Transverse colon (tissue), 4 donors: Measurements from ENCODE around the gene NEDD4L. TPM values are rescaled to one million over a fixed set of nuclear protein-coding genes. Genes with fewer than 3 reads are reported as not detected.

Experiments used
- DNase-seq: peaks from one replicate; pipeline ENCODE4 v3.0.0-alpha.2; 2019
- H3K27ac ChIP-seq, 4 donors: fragments of 200-600 bp; sonication (generic); 2 replicates each; pipeline ENCODE4 v1.5.1; 2016 to 2018; ENCODE audit warnings: inconsistent platforms in 4 of 4
- H3K27me3 ChIP-seq: fragments of 200-600 bp; sonication (generic); 2 replicates; pipeline ENCODE4 v1.5.1; 2017; ENCODE audit warnings: inconsistent platforms
- H3K36me3 ChIP-seq, 4 donors: fragments of 200-600 bp; sonication (generic); 2 replicates each; pipeline ENCODE4 v1.5.1; 2017 to 2019; ENCODE audit warnings: inconsistent platforms in 4 of 4
- H3K4me1 ChIP-seq, 4 donors: fragments of 200-600 bp; sonication (generic); 2 replicates each; pipeline ENCODE4 v1.5.1; 2017 to 2020; ENCODE audit warnings: inconsistent platforms in 4 of 4
- H3K4me3 ChIP-seq, 4 donors: fragments of 200-600 bp; sonication (generic); 1 replicate in 1 of 4; 2 replicates in 3 of 4; pipeline versions ENCODE4 v1.5.1 to v1.6.1; 2017 to 2019; ENCODE audit warnings: inconsistent platforms in 4 of 4
- H3K9me3 ChIP-seq, 2 donors: fragments of 200-600 bp; sonication (generic); 2 replicates each; pipeline ENCODE4 v1.5.1; 2017 to 2019; ENCODE audit warnings: inconsistent platforms in 2 of 2
- EP300 ChIP-seq: sonication (generic); formaldehyde crosslinking; IDR thresholded peaks from one replicate; pipeline ENCODE4 v1.6.1; 2017; ENCODE audit warnings: antibody characterized with exemption, low read depth
- POLR2A ChIP-seq: fragments of 450-650 bp; IDR thresholded peaks from one replicate; pipeline ENCODE4 v1.6.1; 2016; ENCODE audit warnings: antibody characterized with exemption, mild to moderate bottlenecking, moderate library complexity
- POLR2AphosphoS5 ChIP-seq, 3 donors: sonication (generic); formaldehyde crosslinking; IDR thresholded peaks; one replicate each; pipeline ENCODE4 v1.6.1; 2016; ENCODE audit warnings: antibody characterized with exemption in 3 of 3
- WGBS, 2 donors: methylation state at CpG; one replicate each; pipeline ENCODE4 v1.1.5; 2018; ENCODE audit warnings: low coverage in 1 of 2; 5-methylcytosine and 5-hydroxymethylcytosine counted together
- in situ Hi-C, 4 donors: fragments of 200-750 bp; cut with MboI; loops; one replicate each; pipeline versions ENCODE4 v1.15.0 to v1.15.1; 2017; ENCODE audit warnings: low sequenced_read_pairs in 3 of 4, low pct_ligation_motif_present in 1 of 4, low pct_unique_long_range_greater_than_20kb in 1 of 4
- intact Hi-C: fragments of 100-400 bp; cut with DNase I; formaldehyde crosslinking; loops from one replicate; pipeline ENCODE4 v1.15.1; 2023; ENCODE audit warnings: low total_unique reads
- total RNA-seq, 4 donors: library from RNA; depleted of rRNA; stranded (reverse); fragments of >200 nt; gene quantifications; one replicate each; pipeline ENCODE4 v1.1.0, GENCODE V29; 2016
- TF ChIP-seq, protein P1 (sequence below), 5 experiments: fragments of 200-600 bp in 3 of 5; fragments of 450-650 bp in 2 of 5; sonication (generic) in 3 of 5; IDR thresholded peaks; 1 replicate in 2 of 5; 2 replicates in 3 of 5; pipeline ENCODE4 v1.5.1; 2016 to 2017; ENCODE audit warnings: antibody characterized with exemption in 5 of 5, inconsistent platforms in 3 of 5, mild to moderate bottlenecking in 2 of 5, moderate library complexity in 1 of 5

Gene NEDD4L
- total RNA-seq, 4 donors from 2014 or later, result 217 to 773 (median 305) TPM

DNA sequence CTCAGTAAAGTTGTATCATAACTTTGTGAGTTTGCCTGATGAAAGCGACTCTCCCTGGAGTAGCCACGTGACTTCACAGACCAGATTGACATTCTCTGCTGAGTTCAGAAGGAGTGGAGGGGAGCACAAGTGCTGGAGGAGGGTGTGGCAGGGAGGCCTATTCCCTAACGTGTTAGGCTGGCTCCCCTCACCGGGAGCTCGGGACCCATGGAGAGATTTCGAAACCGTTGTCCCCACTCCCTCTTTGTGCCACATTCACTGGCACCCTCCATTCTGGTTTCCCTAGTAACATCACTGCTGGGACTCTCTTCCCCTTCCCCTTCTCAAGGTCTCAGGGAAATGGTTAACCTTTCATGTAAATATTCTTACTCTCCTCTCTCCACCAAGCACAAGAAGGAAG, 304.9 kb downstream of the NEDD4L start:
- Histone ChIP-seq H3K27ac (no peak overlapping the region), H3K9me3 (no peaks in the 10 kb centered on the region), H3K4me1 (no peaks in the 10 kb centered on the region), H3K36me3 (peaks cover 0 to 46% (median 1%) of the 10 kb centered on the region in 4 donors), H3K27me3 (no peaks in the 10 kb centered on the region), H3K4me3 (no peak overlapping the region)
- in situ Hi-C loops (no loop called here), intact Hi-C loops (loop anchor here (2.0 kb wide), 1 partner anchor 50 kb away; no protein-coding TSS in a partner anchor)
- TF ChIP-seq EP300 (no peak), POLR2AphosphoS5 (IDR thresholded peaks at IDR 0.05) (no peak), POLR2A (no peak)
- TF ChIP-seq, protein P1, sequence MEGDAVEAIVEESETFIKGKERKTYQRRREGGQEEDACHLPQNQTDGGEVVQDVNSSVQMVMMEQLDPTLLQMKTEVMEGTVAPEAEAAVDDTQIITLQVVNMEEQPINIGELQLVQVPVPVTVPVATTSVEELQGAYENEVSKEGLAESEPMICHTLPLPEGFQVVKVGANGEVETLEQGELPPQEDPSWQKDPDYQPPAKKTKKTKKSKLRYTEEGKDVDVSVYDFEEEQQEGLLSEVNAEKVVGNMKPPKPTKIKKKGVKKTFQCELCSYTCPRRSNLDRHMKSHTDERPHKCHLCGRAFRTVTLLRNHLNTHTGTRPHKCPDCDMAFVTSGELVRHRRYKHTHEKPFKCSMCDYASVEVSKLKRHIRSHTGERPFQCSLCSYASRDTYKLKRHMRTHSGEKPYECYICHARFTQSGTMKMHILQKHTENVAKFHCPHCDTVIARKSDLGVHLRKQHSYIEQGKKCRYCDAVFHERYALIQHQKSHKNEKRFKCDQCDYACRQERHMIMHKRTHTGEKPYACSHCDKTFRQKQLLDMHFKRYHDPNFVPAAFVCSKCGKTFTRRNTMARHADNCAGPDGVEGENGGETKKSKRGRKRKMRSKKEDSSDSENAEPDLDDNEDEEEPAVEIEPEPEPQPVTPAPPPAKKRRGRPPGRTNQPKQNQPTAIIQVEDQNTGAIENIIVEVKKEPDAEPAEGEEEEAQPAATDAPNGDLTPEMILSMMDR (IDR thresholded peaks at IDR 0.05), result no peak
- 82% methylated on average over 4 to 7 of the region's 7 CpGs for WGBS, 2 donors
- no peak for DNase-seq

DNA sequence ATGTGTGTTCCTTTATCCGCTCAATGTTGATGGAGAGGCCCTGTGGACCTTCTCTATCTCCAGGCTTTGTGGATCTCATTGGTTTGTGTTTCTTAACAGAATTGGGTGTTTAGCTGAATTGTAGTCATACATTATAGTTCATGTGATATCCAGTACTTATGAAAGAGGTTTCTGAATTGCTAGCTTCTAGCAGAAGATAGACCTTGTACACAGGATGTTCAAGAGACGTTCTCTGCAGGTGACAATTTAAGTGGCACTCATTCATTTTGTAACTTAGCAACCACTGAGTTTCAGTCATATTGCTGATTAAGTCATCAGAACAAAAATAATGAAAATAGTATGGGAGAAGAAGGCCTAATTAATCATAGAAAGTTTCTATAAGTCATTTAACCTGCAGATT, 305.6 kb downstream of the NEDD4L start:
- peaks cover 0 to 46% (median 1%) of the 10 kb centered on the region in 4 donors for H3K36me3 ChIP-seq
- intact Hi-C loops, result loop anchor here (2.0 to 10.0 kb wide), 2 partner anchors 51 to 305 kb away; partner anchors contain the start of gene NEDD4L
- no peaks in the 10 kb centered on the region for H3K27me3 ChIP-seq
- no peak for DNase-seq
- H3K4me3 ChIP-seq, result no peak overlapping the region
- no peak for TF ChIP-seq EP300
- TF ChIP-seq POLR2AphosphoS5 (IDR thresholded peaks at IDR 0.05), result no peak
- TF ChIP-seq, protein P1 (IDR thresholded peaks at IDR 0.05), result no peak
- no peak for TF ChIP-seq POLR2A
- H3K4me1 ChIP-seq, result no peaks in the 10 kb centered on the region
- 90 to 92% methylated on average over 2 of the region's 2 CpGs for WGBS, 2 donors
- H3K27ac ChIP-seq, result no peak overlapping the region
- in situ Hi-C loops, result no loop called here
- no peaks in the 10 kb centered on the region for H3K9me3 ChIP-seq

DNA sequence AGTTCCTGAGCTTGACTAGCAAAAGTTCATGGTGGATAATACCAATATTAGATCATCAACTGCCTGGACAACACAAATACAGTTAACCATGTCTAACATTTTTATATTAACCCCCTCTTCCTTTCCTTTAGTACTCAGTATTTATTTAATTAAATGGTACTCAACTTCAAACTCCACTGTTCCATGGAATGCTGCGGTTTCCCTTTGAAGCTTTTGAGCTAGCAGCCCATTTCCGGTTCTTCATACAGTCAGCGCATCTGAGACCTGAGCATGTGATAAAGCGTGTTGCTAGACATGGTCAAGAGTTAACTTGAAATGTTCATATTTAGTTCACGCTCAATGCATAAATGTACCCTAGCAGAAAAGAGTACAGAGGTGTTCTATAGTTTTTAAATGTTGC, 306.5 kb downstream of the NEDD4L start:
- peaks cover 0 to 46% (median under 1%) of the 10 kb centered on the region in 4 donors for H3K36me3 ChIP-seq
- TF ChIP-seq, protein P1 (IDR thresholded peaks at IDR 0.05), result no peak
- no peak overlapping the region for H3K27ac ChIP-seq
- H3K27me3 ChIP-seq, result no peaks in the 10 kb centered on the region
- 94 to 100% methylated on average over 5 of the region's 5 CpGs for WGBS, 2 donors
- DNase-seq, result no peak
- no peaks in the 10 kb centered on the region for H3K9me3 ChIP-seq
- H3K4me3 ChIP-seq, result no peak overlapping the region
- H3K4me1 ChIP-seq, result no peaks in the 10 kb centered on the region
- intact Hi-C loops, result loop anchor here (10.0 kb wide), 1 partner anchor 306 kb away; the partner anchor contains the start of gene NEDD4L
- in situ Hi-C loops, result no loop called here

DNA sequence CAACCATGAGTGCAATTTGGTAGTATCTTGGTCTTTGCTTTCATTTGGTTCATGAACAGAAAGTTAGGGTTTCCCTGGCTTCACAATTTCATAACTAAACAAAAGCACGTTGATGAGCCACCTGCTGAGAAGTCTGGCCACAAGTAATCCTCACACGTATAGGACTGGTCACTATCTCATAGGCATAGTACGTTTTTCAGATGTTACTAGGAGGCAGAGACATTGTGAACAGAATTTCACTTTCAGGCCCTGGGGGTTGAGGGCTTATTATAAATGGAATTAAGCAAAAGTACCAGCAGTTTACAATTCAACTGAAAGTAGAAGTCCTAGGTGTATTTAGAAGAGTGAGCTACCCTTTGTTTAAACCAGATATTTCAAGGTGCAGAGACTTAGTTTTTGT, 307.8 kb downstream of the NEDD4L start:
- in situ Hi-C loops (no loop called here), intact Hi-C loops (loop anchor here (10.0 kb wide), 1 partner anchor 307 kb away; the partner anchor contains the start of gene NEDD4L)
- Histone ChIP-seq H3K4me3 (no peak overlapping the region), H3K4me1 (no peaks in the 10 kb centered on the region), H3K27ac (no peak overlapping the region), H3K36me3 (peaks cover 0 to 46% (median 0%) of the 10 kb centered on the region in 4 donors), H3K9me3 (no peaks in the 10 kb centered on the region), H3K27me3 (no peaks in the 10 kb centered on the region)
- DNase-seq, result no peak
- WGBS, 2 donors, result 67 to 81% methylated on average over 1 to 3 of the region's 3 CpGs
- TF ChIP-seq POLR2AphosphoS5 (IDR thresholded peaks at IDR 0.05) (no peak), POLR2A (no peak), EP300 (no peak)
- TF ChIP-seq, protein P1 (IDR thresholded peaks at IDR 0.05), result no peak
